ENCODE data around the gene SH2D7.

SH2D7 gene

DNA sequence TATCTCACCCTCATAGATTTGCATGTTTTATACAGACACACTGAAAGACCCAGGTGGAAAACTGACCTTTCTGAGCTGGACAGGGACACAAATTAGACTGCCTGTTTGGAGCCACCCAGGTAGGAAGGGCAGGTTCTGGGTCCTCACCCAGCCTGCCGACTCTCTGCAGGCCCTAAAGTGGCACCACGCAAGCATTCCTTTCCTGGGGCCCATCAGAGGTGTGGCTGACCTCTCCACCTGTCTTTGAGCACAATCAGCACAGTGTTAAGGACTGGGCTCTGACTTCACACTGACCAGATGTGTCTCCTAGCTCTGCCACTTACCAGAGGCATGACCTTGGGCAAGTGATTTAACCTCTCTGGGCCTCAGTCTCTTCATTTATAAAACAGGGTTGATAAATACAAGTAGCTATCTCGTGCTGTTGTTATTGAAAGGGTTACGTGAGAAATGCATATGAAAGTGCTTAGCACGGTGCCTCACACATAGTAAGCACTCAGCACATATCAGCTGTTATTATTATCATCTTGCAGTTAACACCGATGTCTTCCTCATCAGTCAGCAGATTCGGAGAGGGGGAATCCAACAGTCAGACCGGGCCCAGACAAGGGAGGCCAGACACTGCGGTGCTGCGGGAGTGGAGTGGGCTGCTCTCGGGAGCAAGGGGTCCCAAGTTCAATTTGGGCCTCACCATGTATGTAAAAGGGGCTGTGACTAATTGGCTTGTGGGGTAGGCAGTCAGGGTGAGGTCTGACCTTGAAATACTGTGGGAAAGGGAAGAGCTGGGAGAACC lies 12.9 kb upstream of the SH2D7 start:
- no peak for DNase-seq

GRCh38 chr15:78080088-78080460 lies 12.3 kb upstream of the SH2D7 start:
- no peak for DNase-seq

GRCh38 chr15:78082106-78082742 lies 10.1 kb upstream of the SH2D7 start:
- no peak for DNase-seq

GRCh38 chr15:78082743-78083110 lies 9.6 kb upstream of the SH2D7 start:
- no peak for DNase-seq

GRCh38 chr15:78083186-78083585 lies 9.2 kb upstream of the SH2D7 start:
- DNase-seq: no peak

DNA sequence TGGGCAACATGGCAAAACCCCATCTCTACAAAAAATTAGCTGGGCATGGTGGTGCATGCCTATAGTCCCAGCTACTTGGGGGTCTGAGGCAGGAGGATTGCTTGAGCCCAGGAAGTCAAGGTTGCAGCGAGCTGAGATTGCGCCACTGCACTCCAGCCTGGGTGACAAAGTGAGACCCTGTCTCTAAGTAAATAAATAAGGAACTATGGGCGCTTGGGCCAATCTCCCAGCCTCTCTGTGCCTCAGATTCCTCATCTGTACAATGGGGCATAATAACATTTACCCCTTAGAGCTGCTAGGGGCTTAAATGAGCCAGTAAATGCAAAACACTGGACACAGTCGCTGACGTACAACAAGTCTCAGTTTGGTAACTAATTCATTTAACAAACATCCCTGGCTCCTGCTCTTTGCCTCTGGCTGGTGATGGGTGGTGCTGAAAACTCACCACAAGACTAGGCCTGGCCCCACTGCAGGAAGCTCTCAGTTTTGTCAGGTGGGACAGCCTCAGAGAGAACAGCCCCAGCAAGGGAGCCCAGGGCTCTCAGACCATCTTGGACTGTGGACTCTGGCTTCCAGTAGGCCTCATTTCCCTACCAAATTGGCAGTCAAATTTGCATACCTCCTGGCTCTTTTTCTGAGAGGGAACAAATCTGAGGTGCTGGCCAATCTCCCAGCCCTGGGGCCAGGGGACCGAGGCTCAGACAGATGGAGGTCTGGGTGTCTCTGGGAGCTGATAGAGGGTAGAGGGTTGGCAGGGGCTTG lies 8.5 kb upstream of the SH2D7 start:
- no peak for DNase-seq

- DNase-seq: no peak
Observed at GRCh38 chr15:78084449-78084750, 8.0 kb upstream of the SH2D7 start.

DNA sequence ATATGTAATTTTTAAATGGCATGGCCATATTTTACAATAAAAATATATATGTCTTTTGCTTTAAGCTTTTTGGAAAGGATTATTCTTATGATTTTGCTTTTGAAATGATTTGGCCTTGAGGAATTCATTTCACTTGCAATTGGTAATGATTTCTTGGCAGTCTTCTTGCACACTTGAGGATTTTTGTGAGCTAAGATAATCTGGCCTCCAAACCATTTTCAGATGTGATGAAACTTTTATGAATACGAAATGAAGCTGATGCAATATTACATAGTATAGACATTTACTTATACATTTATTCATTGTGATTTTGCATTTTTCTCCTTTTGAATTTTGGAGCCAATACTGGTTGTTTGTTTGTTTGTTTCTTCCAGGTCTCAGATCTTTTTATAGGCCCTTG lies 6.4 kb upstream of the SH2D7 start:
- no peak for DNase-seq

DNA sequence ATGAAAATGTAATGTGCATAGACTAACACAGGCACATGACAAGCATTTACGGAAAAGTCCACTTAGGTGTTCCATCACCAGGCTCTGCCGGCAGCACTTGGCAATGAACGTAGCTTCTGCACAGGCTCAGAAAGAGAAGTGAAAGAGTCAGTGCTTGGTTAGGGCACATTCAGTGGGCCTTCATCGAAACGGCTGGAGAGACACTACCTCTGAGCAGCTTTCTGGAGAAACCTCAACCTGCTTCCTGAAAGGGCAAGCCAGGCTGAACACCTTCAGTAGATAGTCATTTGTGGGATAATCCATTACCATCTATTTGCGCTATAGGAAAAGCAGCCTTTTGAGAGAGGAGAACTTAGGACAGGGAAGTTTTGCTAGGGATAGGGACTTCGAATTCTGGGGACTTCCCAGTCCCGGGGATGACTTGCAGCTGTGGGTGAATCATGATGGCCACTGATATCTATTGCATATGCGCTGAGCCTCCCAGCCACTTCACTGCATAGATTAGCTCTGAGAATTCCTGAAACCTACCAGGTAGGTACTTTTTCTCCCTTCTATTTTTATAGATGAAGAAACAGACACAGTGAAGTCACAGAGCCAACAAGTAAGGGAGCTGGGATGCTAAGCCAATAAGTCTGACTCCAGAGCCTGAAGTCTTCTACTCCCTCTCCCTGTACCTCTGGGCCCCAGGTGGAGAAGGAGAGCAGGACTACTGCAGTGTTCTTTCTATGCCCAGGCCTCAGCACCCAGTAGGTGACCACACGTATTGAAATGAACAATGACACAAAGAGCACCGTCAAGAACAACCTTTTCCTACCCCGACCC lies 4.2 kb upstream of the SH2D7 start:
- no peak for DNase-seq

GRCh38 chr15:78088773-78089080 lies 3.6 kb upstream of the SH2D7 start:
- no peak for DNase-seq

- no peak for DNase-seq
Observed at GRCh38 chr15:78090422-78091063, 1.8 kb upstream of the SH2D7 start.

DNA sequence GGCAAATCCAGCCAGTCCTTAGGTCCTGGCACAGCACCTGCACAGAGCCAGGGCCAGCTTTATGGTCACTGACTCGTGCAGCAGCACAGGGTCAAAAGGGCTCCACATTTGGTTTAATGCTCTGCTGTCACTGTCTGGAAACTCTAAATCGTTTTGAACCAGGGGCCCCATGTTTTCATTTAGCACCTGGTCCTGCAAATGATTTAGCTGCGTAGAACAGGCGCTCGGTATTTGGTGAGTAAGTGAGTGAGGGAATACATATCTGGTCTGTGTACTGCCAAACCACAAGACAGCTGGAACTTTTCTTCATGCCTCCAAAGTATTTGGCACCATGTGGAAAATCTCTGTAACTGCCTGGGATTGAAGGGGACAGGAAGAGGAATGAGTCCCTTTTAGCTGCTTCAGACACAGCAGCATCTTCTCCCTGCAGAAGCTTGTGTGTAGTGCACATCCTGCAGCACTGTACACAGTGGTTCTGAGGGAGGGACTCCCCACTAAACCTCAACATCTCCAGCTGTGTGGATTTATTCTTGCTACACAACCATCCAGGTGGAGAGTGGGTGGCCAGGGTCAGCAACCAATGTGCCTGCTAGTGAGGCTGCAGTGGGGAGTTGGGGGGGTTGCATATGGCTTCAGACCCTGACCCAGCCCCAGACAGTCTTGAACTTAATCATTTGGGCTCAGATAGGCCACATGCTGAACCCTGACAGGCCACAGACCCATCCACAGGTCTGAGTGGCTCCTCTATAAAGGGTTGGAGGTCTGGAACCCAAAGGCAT lies 1.1 kb downstream of the SH2D7 start:
- DNase-seq: no peak

GRCh38 chr15:78097667-78098066 lies 5.3 kb downstream of the SH2D7 start:
- DNase-seq: no peak

DNA sequence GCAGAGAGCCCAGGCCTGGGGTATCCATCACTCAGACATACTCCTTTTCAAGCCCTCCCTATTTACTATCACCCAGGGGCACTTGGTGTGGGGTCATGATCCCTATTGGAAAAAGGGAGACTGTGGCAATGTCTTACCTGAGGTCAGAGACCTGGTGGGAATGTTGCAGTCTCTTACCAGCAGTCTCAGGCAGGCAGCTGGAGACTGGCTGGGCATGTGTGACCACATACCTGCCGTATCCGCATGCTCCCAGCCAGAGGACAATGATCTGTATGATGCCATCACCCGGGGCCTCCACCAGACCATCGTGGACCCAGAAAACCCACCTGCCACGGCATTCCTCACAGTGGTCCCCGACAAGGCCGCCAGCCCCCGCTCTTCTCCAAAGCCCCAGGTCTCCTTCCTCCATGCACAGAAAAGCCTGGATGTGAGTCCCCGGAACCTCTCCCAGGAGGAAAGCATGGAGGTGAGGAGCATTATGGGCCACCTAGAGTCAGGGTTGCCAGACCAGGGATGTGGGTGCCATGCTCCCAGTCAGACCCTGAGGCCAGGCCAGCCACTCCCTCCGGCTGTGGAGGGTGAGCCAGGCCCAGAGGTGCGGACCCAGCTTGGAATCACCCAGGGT lies 5.9 kb downstream of the SH2D7 start:
- no peak for DNase-seq

DNA sequence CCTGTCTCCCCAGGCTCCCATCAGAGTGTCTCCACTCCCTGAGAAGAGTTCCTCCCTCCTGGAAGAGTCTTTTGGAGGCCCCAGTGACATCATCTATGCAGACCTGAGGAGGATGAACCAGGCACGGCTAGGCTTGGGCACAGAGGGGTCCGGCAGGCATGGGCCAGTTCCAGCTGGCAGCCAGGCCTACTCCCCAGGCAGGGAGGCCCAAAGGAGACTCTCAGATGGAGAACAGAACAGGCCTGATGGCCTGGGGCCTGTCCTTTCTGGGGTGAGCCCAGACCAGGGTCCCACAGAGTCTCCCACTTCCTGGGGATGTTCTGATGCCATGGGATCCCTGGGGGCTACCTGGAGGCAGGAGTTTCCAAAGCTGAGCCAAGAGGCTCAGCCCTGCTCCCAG lies 8.5 kb downstream of the SH2D7 start:
- DNase-seq: no peak

DNA sequence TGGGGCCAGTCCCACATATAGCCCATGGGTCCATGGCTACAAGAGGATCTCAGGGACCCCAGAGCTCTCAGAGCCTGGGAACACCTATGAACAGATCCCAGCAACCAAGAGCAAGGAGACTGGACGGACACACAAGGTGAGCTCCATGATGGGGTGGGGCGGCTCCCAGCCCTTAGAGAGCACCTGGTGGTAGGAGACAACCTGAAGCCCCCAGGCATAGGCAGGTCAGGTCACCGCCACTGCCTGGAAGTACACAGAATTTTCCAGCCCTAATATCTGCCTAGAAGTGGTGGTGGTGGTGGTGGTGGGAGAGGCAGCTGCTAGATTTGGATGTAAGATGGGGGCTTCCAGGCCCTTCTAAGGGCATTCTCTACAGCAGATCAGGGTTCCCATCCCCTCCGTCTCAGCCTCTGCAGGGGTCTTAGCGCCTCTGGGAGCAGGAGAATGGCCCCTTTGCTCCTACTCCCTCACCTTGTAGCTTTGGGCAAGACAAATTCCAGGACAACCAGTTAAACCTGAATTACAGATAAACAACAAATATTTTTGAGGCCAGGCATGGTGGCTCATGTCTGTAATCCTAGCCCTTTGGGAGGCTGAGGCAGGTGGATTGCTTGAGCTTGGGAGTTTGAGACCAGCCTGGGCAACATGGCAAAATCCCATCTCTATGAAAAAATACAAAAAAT lies 9.2 kb downstream of the SH2D7 start:
- no peak for DNase-seq

DNA sequence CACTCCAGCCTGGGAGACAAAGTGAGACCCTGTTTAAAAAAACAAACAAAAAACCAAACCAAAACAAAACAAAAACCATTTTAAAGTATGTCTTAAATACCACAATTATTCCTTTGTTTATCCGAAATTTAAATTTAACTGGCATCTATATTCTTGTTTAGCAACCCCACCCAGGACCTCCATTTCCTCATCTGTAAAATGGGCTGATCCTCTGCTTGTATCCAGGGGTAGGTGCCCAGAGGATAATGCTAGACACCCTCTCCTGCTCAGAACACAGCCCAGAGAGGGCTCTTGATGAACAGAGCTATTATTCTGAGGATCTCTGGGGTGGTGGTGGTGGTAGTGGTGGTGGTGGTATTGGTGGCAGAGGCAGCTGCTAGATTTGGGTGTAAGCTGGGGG lies 9.8 kb downstream of the SH2D7 start:
- no peak for DNase-seq

DNA sequence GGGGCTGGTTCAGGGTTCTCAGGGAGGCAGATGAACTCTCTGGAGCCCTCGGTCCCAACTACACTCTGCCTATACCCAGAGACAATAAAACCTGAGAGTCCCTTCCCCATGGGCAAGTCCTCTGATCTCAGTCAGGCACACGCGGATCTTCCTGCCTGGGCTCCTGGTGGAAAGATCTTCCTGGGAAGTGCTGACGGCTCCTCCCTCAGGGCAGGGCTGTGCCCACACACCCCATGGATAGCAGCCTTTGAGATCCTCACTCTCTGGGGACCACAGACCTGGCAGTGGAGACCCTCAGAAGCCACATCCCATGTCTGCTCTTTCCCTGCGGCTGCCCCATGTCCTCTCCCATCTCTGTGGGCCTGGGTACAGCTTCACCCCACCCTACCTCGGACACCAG lies 10.4 kb downstream of the SH2D7 start:
- no peak for DNase-seq

DNA sequence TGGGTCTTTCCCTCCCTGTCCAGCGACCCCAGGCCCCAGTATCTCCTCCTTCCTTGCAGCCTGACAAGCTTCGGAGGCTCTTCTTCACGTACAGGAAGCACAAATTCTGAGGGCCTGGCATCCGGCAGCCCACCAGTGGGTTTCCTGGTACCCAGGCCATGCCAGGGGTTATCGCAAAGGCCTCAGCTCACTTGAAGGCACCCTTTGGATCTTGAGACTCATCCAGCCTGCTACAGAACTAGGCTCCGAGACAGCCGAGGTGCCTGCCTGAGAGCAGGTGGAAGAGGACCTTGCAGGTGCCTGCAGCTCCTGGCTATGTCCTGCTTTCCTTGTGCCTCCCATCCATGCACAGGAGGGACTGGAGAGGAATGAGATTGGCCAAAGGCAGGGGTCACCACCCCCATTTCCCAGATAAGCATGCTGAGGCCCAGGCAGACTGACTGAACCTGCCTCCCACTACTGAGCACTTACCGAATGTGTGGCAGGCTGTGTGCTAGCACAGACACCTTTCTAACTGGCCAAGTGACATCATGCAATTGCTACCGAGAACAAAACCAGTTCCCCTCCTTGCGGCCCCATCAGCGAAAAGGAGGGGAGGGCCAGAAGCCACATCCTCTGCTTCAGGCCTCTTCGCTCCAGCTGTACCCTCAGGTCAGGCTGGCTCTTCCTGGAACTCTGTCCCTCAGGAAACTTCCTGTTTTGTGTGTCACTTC lies 11.2 kb downstream of the SH2D7 start:
- DNase-seq: no peak

GRCh38 chr15:78104119-78104479 lies 11.7 kb downstream of the SH2D7 start:
- DNase-seq: no peak
